GM19240 (cell line): ENCODE results near the gene PPFIBP1.
"Not testable (repeated sequence)": the region's sequence is repeated elsewhere in the genome, so short reads cannot be mapped to it uniquely, and the experiment has no call there.

Experiments
- DNase-seq: peaks from one replicate; pipeline ENCODE4 v3.0.0; 2011; ENCODE audit warnings: low spot score; ENCODE audit not compliant: insufficient read length

The PPFIBP1 gene

GRCh38 chr12:27622436-27623195 lies 98.6 kb downstream of the PPFIBP1 start:
- no peak for DNase-seq

GRCh38 chr12:27623645-27624044 lies 99.6 kb downstream of the PPFIBP1 start:
- no peak for DNase-seq

- no peak for DNase-seq
Measured at GRCh38 chr12:27624586-27624985, 100.6 kb downstream of the PPFIBP1 start.

- no peak for DNase-seq
Measured at GRCh38 chr12:27627123-27627852, 103.3 kb downstream of the PPFIBP1 start.

GRCh38 chr12:27627853-27628469 lies 104.0 kb downstream of the PPFIBP1 start:
- DNase-seq = not testable (repeated sequence)

- not testable (repeated sequence) for DNase-seq
Measured at GRCh38 chr12:27630219-27630618, 106.2 kb downstream of the PPFIBP1 start.

GRCh38 chr12:27631365-27631764 lies 107.4 kb downstream of the PPFIBP1 start:
- no peak for DNase-seq

- DNase-seq = no peak
Measured at GRCh38 chr12:27631813-27632491, 107.9 kb downstream of the PPFIBP1 start.

- DNase-seq = no peak
Measured at GRCh38 chr12:27635349-27635972, 111.5 kb downstream of the PPFIBP1 start.

- not testable (repeated sequence) for DNase-seq
Measured at GRCh38 chr12:27636569-27636968, 112.6 kb downstream of the PPFIBP1 start.

- no peak for DNase-seq
Measured at GRCh38 chr12:27637524-27637923, 113.5 kb downstream of the PPFIBP1 start.

GRCh38 chr12:27639265-27639664 lies 115.3 kb downstream of the PPFIBP1 start:
- no peak for DNase-seq

GRCh38 chr12:27640566-27641200 lies 116.7 kb downstream of the PPFIBP1 start:
- not testable (repeated sequence) for DNase-seq

GRCh38 chr12:27642361-27642760 lies 118.4 kb downstream of the PPFIBP1 start:
- not testable (repeated sequence) for DNase-seq

GRCh38 chr12:27642892-27643291 lies 118.9 kb downstream of the PPFIBP1 start:
- not testable (repeated sequence) for DNase-seq

GRCh38 chr12:27644158-27644845 lies 120.3 kb downstream of the PPFIBP1 start:
- DNase-seq = no peak

- no peak for DNase-seq
Measured at GRCh38 chr12:27645671-27646070, 121.7 kb downstream of the PPFIBP1 start.

- DNase-seq = no peak
Measured at GRCh38 chr12:27646149-27646548, 122.1 kb downstream of the PPFIBP1 start.

- DNase-seq = no peak
Measured at GRCh38 chr12:27650011-27650410, 126.0 kb downstream of the PPFIBP1 start.

GRCh38 chr12:27651201-27651600 lies 127.2 kb downstream of the PPFIBP1 start:
- no peak for DNase-seq
